Breast epithelium (tissue), 4 donors: ENCODE results near the gene CHORDC1. TPM values are rescaled to one million over a fixed set of nuclear protein-coding genes. Genes with fewer than 3 reads are reported as not detected.
"Not testable (repeated sequence)": the region's sequence is repeated elsewhere in the genome, so short reads cannot be mapped to it uniquely, and the experiment has no call there.

Experiments used
- DNase-seq, 2 donors: peaks; one replicate each; pipeline ENCODE4 v3.0.0-alpha.2; 2019; ENCODE audit warnings: low spot score in 2 of 2
- H3K27ac ChIP-seq, 2 donors: fragments of 200-600 bp; sonication (generic) in 1 of 2; one replicate each; pipeline ENCODE4 v1.5.1; 2016 to 2019; ENCODE audit warnings: mild to moderate bottlenecking in 1 of 2
- H3K27me3 ChIP-seq, 2 donors: fragments of 200-600 bp; sonication (generic) in 1 of 2; one replicate each; pipeline versions ENCODE4 v1.5.1 to v1.6.0; 2017 to 2019; ENCODE audit warnings: control low read depth in 1 of 2, mild to moderate bottlenecking in 1 of 2
- H3K36me3 ChIP-seq: fragments of 200-600 bp; one replicate; pipeline ENCODE4 v1.5.1; 2019
- H3K4me1 ChIP-seq, 2 donors: fragments of 200-600 bp; sonication (generic); one replicate each; pipeline ENCODE4 v1.5.1; 2016 to 2019; ENCODE audit warnings: control low read depth in 1 of 2
- H3K4me3 ChIP-seq, 3 donors: fragments of 200-600 bp; sonication (generic); 1 replicate in 2 of 3; 2 replicates in 1 of 3; pipeline ENCODE4 v1.5.1; 2016 to 2019; ENCODE audit warnings: mild to moderate bottlenecking in 3 of 3, moderate library complexity in 2 of 3
- H3K9me3 ChIP-seq, 2 donors: fragments of 200-600 bp; sonication (generic) in 1 of 2; one replicate each; pipeline ENCODE4 v1.5.1; 2016 to 2019; ENCODE audit warnings: control low read depth in 1 of 2
- CTCF ChIP-seq, 3 donors: fragments of 450-650 bp; IDR thresholded peaks; one replicate each; pipeline ENCODE4 v1.5.1; 2016 to 2017; ENCODE audit warnings: antibody characterized with exemption in 3 of 3, mild to moderate bottlenecking in 3 of 3, moderate library complexity in 3 of 3
- POLR2A ChIP-seq: fragments of 450-650 bp; IDR thresholded peaks from one replicate; pipeline ENCODE4 v1.6.1; 2016; ENCODE audit warnings: antibody characterized with exemption, mild to moderate bottlenecking, moderate library complexity
- POLR2AphosphoS5 ChIP-seq, 3 donors: sonication (generic); formaldehyde crosslinking; IDR thresholded peaks; one replicate each; pipeline ENCODE4 v1.6.1; 2017; ENCODE audit warnings: antibody characterized with exemption in 3 of 3
- intact Hi-C: fragments of 100-400 bp; cut with DNase I; formaldehyde crosslinking; loops from one replicate; pipeline ENCODE4 v1.15.1; 2023; ENCODE audit warnings: low total_unique reads
- total RNA-seq, 3 donors: library from RNA; depleted of rRNA; stranded (reverse); fragments of >200 nt; gene quantifications; one replicate each; pipeline ENCODE4 v1.1.0, GENCODE V29; 2016

The CHORDC1 gene
- total RNA-seq, 3 donors from 2014 or later: 39.5 to 79.5 (median 65.2) TPM

- Histone ChIP-seq H3K4me3 (no peak overlapping the region), H3K9me3 (no peaks in the 10 kb centered on the region), H3K27ac (no peak overlapping the region), H3K27me3 (no peaks in the 10 kb centered on the region), H3K36me3 (no peaks in the 10 kb centered on the region), H3K4me1 (no peaks in the 10 kb centered on the region)
- TF ChIP-seq CTCF (IDR thresholded peaks at IDR 0.05) (no peak), POLR2AphosphoS5 (IDR thresholded peaks at IDR 0.05) (no peak), POLR2A (no peak)
- intact Hi-C loops: no loop called here
- DNase-seq: no peak
These were observed 18.6 kb upstream of the CHORDC1 start for GRCh38 chr11:90241414-90241813.

- H3K36me3 ChIP-seq, H3K9me3 ChIP-seq, H3K4me1 ChIP-seq, DNase-seq, H3K4me3 ChIP-seq, H3K27ac ChIP-seq, intact Hi-C loops, H3K27me3 ChIP-seq: not testable (repeated sequence)
These were observed 17.3 kb upstream of the CHORDC1 start for GRCh38 chr11:90239967-90240636.

GRCh38 chr11:90237004-90237403 lies 14.2 kb upstream of the CHORDC1 start:
- no peaks in the 10 kb centered on the region for H3K4me1 ChIP-seq
- intact Hi-C loops: no loop called here
- no peaks in the 10 kb centered on the region for H3K36me3 ChIP-seq
- H3K27me3 ChIP-seq: no peaks in the 10 kb centered on the region
- TF ChIP-seq POLR2AphosphoS5 (IDR thresholded peaks at IDR 0.05): no peak
- no peak for TF ChIP-seq CTCF (IDR thresholded peaks at IDR 0.05)
- TF ChIP-seq POLR2A: no peak
- no peak overlapping the region for H3K4me3 ChIP-seq
- no peak for DNase-seq
- H3K9me3 ChIP-seq: no peaks in the 10 kb centered on the region
- H3K27ac ChIP-seq: no peak overlapping the region

- TF ChIP-seq POLR2AphosphoS5 (IDR thresholded peaks at IDR 0.05) (no peak), CTCF (IDR thresholded peaks at IDR 0.05) (no peak), POLR2A (no peak)
- intact Hi-C loops: no loop called here
- no peaks in the 10 kb centered on the region for H3K27me3 ChIP-seq
- H3K9me3 ChIP-seq: no peaks in the 10 kb centered on the region
- no peak for DNase-seq
- H3K4me3 ChIP-seq: no peak overlapping the region
- H3K27ac ChIP-seq: no peak overlapping the region
- H3K4me1 ChIP-seq: no peaks in the 10 kb centered on the region
- H3K36me3 ChIP-seq: no peaks in the 10 kb centered on the region
These were observed 12.7 kb upstream of the CHORDC1 start for GRCh38 chr11:90235526-90235925.

- H3K9me3 ChIP-seq: no peaks in the 10 kb centered on the region
- intact Hi-C loops: no loop called here
These were observed 12.1 kb upstream of the CHORDC1 start for GRCh38 chr11:90234977-90235376.

More at GRCh38 chr11:90234977-90235376, 12.1 kb upstream of the CHORDC1 start:
- Histone ChIP-seq H3K4me3 (no peak overlapping the region), H3K27me3 (no peaks in the 10 kb centered on the region), H3K4me1 (no peaks in the 10 kb centered on the region), H3K27ac (no peak overlapping the region), H3K36me3 (no peaks in the 10 kb centered on the region)
- DNase-seq: no peak
- TF ChIP-seq POLR2AphosphoS5 (IDR thresholded peaks at IDR 0.05): no peak
- no peak for TF ChIP-seq POLR2A
- TF ChIP-seq CTCF (IDR thresholded peaks at IDR 0.05): no peak
